MM.1S (cell line): Measurements from ENCODE around the gene FBXL17.

Experiments used
- DNase-seq: peaks from one replicate; pipeline ENCODE4 v3.0.0-alpha.2; 2015
- H2AFZ ChIP-seq: fragments of 300-600 bp; sonication (generic); 2 replicates; pipeline ENCODE4 v1.6.0; 2016; ENCODE audit warnings: antibody characterized with exemption, low read length
- H3F3A ChIP-seq: fragments of 300-600 bp; sonication (generic); 2 replicates; pipeline ENCODE4 v1.6.1; 2016; ENCODE audit warnings: mild to moderate bottlenecking, antibody characterized with exemption, low read length, moderate library complexity, mixed read lengths; ENCODE audit not compliant: insufficient read depth
- H3K27ac ChIP-seq: fragments of 300-600 bp; sonication (generic); 2 replicates; pipeline ENCODE4 v1.5.1; 2016; ENCODE audit warnings: mild to moderate bottlenecking, low read length
- H3K27me3 ChIP-seq: fragments of 300-600 bp; sonication (generic); replicated peaks from 2 replicates; pipeline ENCODE4 v1.6.0; 2016; ENCODE audit warnings: low read length; ENCODE audit not compliant: insufficient read depth
- H3K36me3 ChIP-seq: fragments of 300-600 bp; sonication (generic); replicated peaks from 2 replicates; pipeline ENCODE4 v1.6.1; 2016; ENCODE audit warnings: mild to moderate bottlenecking, low read length, mixed read lengths; ENCODE audit not compliant: insufficient read depth
- H3K4me1 ChIP-seq: fragments of 300-600 bp; sonication (generic); 2 replicates; pipeline ENCODE4 v1.6.1; 2016; ENCODE audit warnings: low read length, mixed read lengths
- H3K4me2 ChIP-seq: fragments of 300-600 bp; sonication (generic); 2 replicates; pipeline ENCODE4 v1.6.0; 2016; ENCODE audit warnings: low read depth, low read length
- H3K4me3 ChIP-seq: fragments of 300-600 bp; sonication (generic); 2 replicates; pipeline ENCODE4 v1.5.1; 2016; ENCODE audit warnings: low read length, mixed read lengths
- H3K79me2 ChIP-seq: fragments of 300-600 bp; sonication (generic); 2 replicates; pipeline ENCODE4 v1.6.1; 2016; ENCODE audit warnings: mixed run types, low read length, mixed read lengths
- H3K9ac ChIP-seq: fragments of 300-600 bp; sonication (generic); 2 replicates; pipeline ENCODE4 v1.6.1; 2016; ENCODE audit warnings: low read length, mixed read lengths
- H3K9me2 ChIP-seq: fragments of 300-600 bp; sonication (generic); replicated peaks from 2 replicates; pipeline ENCODE4 v1.6.1; 2016; ENCODE audit warnings: mild to moderate bottlenecking, low read length, mixed read lengths; ENCODE audit not compliant: insufficient read depth
- H3K9me3 ChIP-seq: fragments of 300-600 bp; sonication (generic); replicated peaks from 2 replicates; pipeline ENCODE4 v1.6.1; 2016; ENCODE audit warnings: mild to moderate bottlenecking, low read length, mixed read lengths; ENCODE audit not compliant: insufficient read depth
- H4K20me1 ChIP-seq: fragments of 300-600 bp; sonication (generic); 2 replicates; pipeline ENCODE4 v1.6.1; 2016; ENCODE audit warnings: mild to moderate bottlenecking, low read length, moderate library complexity, mixed read lengths; ENCODE audit not compliant: insufficient read depth
- EZH2 ChIP-seq: fragments of 300-600 bp; sonication (generic); optimal IDR thresholded peaks from 2 replicates; pipeline ENCODE3; 2017; ENCODE audit warnings: low read depth, mild to moderate bottlenecking, antibody characterized with exemption, low read length, mixed read lengths
- EZH2phosphoT487 ChIP-seq: fragments of 300-600 bp; sonication (generic); IDR thresholded peaks from 2 replicates; pipeline ENCODE4 v1.6.1; 2018; ENCODE audit warnings: antibody characterized with exemption, low read length
- TF ChIP-seq, protein P1 (sequence below): fragments of 300-600 bp; sonication (generic); IDR thresholded peaks from 2 replicates; pipeline ENCODE4 v1.5.1; 2016; ENCODE audit warnings: antibody characterized with exemption, low read length, mixed read lengths

FBXL17 gene

DNA sequence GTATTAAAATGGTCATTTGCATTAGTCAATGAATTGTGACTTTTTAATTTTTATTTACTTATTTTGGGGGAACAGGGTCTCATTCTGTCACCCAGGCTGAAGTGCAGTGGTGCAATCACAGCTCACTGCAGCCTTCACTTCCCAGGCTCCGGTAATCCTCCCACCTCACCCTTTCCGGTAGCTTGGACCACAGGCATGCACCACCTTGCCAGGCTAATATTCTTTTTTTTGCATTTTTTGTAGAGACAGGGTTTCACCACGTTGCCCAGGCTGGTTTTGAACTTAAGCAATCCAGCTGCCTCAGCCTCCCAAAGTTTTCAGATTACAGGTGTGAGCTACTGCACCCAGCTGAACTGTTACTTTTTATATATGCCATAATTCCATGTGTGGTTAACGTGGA is 143.4 kb downstream of the FBXL17 start:
- no peak for DNase-seq
- Histone ChIP-seq H2AFZ (no peak overlapping the region), H3K9me2 (no peaks in the 10 kb centered on the region), H3K4me2 (no peak overlapping the region), H3K36me3 (no peaks in the 10 kb centered on the region), H4K20me1 (no peaks in the 10 kb centered on the region), H3K27ac (no peak overlapping the region), H3F3A (no peaks in the 10 kb centered on the region), H3K4me1 (no peaks in the 10 kb centered on the region), H3K9ac (no peak overlapping the region), H3K4me3 (no peak overlapping the region), H3K79me2 (no peaks in the 10 kb centered on the region), H3K9me3 (no peaks in the 10 kb centered on the region), H3K27me3 (no peaks in the 10 kb centered on the region)
- no peak for TF ChIP-seq EZH2phosphoT487
- no peak for TF ChIP-seq EZH2

DNA sequence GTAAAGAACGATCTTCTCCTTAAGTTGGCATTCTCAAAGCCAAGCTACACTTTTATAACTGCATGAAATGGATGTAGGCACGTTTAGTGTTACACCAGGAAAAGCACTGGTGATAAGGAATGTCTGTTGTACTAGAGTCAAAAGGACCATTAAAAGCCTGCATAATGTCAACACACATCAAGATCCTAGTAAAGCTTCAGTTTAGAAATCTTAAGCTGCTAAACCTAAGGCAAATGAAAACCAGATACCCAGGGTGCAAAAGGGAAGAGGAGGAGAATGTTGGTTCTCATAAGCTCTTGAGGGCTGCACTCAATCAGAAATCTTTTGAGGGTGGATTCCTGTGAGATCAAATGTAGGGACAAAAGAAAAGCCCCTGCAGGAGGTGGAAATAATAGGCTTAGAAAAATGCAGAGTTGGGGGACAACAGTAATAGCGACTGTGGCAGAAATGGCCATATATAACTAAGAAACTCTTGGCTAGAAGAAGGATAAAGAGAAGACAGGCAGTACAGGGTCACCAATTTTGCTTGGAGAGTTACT is 148.2 kb downstream of the FBXL17 start:
- H3K27ac ChIP-seq = no peak overlapping the region
- no peak for DNase-seq
- no peaks in the 10 kb centered on the region for H3K36me3 ChIP-seq
- no peak overlapping the region for H3K9ac ChIP-seq
- no peaks in the 10 kb centered on the region for H3K9me3 ChIP-seq
- no peaks in the 10 kb centered on the region for H3K79me2 ChIP-seq
- no peak for TF ChIP-seq EZH2phosphoT487
- no peak for TF ChIP-seq EZH2
- TF ChIP-seq, protein P1, sequence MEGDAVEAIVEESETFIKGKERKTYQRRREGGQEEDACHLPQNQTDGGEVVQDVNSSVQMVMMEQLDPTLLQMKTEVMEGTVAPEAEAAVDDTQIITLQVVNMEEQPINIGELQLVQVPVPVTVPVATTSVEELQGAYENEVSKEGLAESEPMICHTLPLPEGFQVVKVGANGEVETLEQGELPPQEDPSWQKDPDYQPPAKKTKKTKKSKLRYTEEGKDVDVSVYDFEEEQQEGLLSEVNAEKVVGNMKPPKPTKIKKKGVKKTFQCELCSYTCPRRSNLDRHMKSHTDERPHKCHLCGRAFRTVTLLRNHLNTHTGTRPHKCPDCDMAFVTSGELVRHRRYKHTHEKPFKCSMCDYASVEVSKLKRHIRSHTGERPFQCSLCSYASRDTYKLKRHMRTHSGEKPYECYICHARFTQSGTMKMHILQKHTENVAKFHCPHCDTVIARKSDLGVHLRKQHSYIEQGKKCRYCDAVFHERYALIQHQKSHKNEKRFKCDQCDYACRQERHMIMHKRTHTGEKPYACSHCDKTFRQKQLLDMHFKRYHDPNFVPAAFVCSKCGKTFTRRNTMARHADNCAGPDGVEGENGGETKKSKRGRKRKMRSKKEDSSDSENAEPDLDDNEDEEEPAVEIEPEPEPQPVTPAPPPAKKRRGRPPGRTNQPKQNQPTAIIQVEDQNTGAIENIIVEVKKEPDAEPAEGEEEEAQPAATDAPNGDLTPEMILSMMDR = no peak
- no peaks in the 10 kb centered on the region for H3K9me2 ChIP-seq
- no peak overlapping the region for H2AFZ ChIP-seq
- no peaks in the 10 kb centered on the region for H4K20me1 ChIP-seq
- H3K4me2 ChIP-seq = no peak overlapping the region
- no peaks in the 10 kb centered on the region for H3K27me3 ChIP-seq
- H3K4me1 ChIP-seq = no peaks in the 10 kb centered on the region
- H3F3A ChIP-seq = no peaks in the 10 kb centered on the region
- H3K4me3 ChIP-seq = no peak overlapping the region

DNA sequence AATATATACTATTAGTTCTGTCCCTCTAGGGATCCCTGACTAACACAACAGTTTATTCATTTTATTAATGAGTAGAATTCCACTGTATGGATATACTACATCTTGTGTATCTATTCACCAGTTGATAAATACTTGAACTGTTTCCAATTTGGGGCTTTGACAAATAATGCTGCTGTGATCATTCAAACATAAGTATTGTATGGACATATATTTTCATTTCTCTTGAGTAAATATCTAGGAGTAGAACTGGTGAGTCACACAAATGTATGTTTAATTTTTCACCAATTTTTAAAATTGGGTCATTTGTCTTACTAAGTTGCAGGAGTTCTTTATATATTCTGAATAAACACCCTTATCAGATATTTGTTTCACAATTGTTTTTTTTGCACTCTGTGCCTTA is 149.1 kb downstream of the FBXL17 start:
- Histone ChIP-seq H2AFZ (no peak overlapping the region), H3K4me2 (no peak overlapping the region), H3K27ac (no peak overlapping the region), H3K9ac (no peak overlapping the region), H3K79me2 (no peaks in the 10 kb centered on the region), H3K27me3 (no peaks in the 10 kb centered on the region), H3K36me3 (no peaks in the 10 kb centered on the region), H3K9me3 (no peaks in the 10 kb centered on the region), H3K4me1 (no peaks in the 10 kb centered on the region), H3K9me2 (no peaks in the 10 kb centered on the region), H3K4me3 (no peak overlapping the region), H3F3A (no peaks in the 10 kb centered on the region), H4K20me1 (no peaks in the 10 kb centered on the region)
- TF ChIP-seq EZH2 = no peak
- TF ChIP-seq, protein P1 = no peak
- no peak for TF ChIP-seq EZH2phosphoT487
- DNase-seq = no peak

DNA sequence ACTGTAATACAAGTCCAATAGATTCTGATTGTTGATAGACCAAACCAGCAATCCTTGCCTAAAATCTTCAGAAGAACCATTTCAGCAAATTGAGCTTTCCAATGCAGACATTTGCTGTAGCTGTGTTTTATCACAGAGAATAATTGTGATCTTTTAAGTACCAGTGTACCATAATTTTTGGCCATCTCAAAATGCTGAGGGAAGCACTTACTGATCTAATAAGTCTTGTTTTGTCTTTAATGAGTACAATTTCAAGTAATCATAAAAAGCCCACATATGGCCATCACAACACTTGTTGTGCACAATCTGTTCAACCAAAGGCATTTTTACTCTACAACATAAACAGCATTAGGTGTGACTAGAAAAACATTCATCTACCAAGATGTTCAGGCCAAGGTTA is 159.9 kb downstream of the FBXL17 start:
- no peaks in the 10 kb centered on the region for H3K9me3 ChIP-seq
- H2AFZ ChIP-seq = no peak overlapping the region
- no peaks in the 10 kb centered on the region for H3F3A ChIP-seq
- H3K36me3 ChIP-seq = no peaks in the 10 kb centered on the region
- no peaks in the 10 kb centered on the region for H3K79me2 ChIP-seq
- no peaks in the 10 kb centered on the region for H4K20me1 ChIP-seq
- no peaks in the 10 kb centered on the region for H3K27me3 ChIP-seq
- H3K4me3 ChIP-seq = no peak overlapping the region
- TF ChIP-seq, protein P1 = no peak
- TF ChIP-seq EZH2 (no peak), EZH2phosphoT487 (no peak)
- no peaks in the 10 kb centered on the region for H3K9me2 ChIP-seq
- H3K9ac ChIP-seq = no peak overlapping the region
- H3K4me2 ChIP-seq = no peak overlapping the region
- no peak for DNase-seq
- no peaks in the 10 kb centered on the region for H3K4me1 ChIP-seq
- no peak overlapping the region for H3K27ac ChIP-seq
